ENCODE measurements around the gene ITPK1.

ITPK1 gene

DNA sequence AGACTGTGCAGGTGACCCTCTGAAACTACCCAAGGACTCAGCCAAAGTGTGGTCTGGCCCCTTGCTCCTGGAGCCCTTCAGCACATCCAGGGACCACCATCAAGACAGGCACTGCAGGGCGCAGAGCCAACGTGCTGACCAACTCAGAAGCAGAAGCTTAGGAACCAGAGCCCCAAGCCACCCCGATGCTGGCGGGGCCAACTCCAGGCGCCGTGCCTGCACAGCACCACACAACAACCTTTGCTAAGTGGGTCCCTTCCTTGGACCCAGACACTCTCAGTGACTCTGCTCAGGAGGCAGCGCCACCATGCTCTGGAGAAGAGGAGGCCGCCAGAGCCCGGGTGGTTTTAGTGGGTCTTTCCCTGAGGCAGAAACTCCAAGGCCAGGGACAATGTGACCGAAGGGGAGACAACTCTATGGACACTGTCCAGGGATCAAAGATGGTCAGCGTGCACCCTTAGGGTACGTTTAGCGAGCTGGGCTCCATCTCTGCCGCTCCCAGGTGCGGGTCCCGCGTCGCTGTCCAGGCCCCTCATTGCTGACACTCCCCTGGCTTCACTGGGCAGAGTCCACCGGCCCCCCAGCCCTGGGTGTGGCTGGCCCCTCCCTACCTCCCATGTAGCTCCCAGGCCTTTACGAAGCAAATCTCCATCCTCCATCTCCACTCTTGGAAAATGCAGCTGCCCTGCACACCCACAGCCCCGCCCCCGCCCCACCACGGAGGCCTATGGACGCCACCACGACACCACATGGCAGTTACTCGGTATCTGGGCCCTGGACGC, 176.6 kb downstream of the ITPK1 start:
- DNase-seq (ENCODE audit: low read depth in 2 of 3, low spot score in 1 of 3), result no peak

DNA sequence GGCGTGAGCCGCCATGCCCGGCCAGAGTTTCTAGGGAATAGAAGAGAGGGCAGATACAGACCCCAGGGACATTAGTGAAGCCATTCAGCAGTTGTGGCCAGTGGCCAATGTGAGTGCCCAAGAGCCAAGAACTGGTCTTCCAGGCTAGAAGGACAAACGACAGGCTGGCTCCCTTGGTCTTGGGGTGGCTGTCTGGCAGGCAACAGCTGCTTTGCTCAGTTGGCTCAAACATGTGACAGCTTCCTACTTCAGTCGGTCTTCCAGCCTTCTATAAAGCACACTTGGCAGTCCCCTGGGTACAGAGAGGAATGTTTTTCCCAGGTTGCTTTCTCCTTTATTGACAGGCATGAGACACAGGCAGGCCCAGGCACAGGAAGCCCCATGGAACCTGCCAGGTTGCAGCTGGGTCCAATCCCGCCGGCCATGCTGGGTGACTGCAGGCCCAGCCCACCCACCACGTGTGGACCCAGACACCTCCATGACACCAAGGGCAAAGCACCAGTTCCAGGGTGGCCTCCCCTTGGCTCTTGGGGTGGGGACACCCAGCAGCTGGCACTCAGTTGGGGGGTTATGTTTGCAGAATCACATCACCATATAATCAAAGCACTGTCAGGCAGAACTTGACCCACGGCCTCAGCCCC, 177.4 kb downstream of the ITPK1 start:
- DNase-seq (ENCODE audit: low read depth in 2 of 3, low spot score in 1 of 3), result no peak

- DNase-seq (ENCODE audit: low read depth in 2 of 3, low spot score in 1 of 3), result no peak
Observed at GRCh38 chr14:92937051-92937937, 178.4 kb downstream of the ITPK1 start.

DNA sequence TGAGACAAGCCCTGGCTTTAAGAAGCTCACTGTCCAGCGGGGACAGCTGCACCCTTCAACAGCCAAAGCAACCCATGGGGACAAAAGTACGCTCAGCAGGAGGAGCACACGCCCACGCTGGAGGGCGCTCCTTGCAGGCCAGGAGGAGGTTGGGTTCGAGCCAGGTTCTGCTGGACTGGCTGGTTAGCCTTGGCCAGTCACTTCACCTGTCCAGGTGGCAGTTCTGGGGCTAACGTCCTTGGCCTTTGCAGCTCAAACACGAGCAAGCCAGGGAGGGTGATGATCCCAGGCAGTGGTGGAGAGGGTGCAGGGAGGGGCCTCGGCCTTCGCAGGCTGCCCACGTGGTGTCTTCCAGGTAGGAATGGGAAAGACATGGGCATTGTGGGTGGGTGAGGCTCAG, 179.6 kb downstream of the ITPK1 start:
- DNase-seq (ENCODE audit: low read depth in 2 of 3, low spot score in 1 of 3), result no peak

DNA sequence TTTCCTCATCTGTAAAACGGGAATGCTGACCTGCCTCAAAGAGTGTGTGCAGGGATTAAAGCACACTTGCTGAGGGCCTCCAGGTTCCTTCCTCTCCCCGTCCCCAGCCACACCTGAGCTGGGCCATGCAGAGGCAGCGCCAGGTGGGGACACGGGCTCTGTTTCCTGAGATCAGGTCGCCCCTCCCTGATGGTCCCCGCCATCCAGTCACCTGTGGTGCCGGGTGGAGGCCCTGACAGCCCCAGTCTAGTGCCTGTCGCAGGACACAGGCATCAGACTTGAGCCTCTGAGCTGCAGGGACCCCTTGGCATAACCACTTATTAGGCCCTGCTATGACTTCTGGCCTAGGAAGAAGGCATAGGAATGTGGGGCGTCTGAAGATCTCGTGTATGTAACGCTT, 180.3 kb downstream of the ITPK1 start:
- DNase-seq (ENCODE audit: low read depth in 2 of 3, low spot score in 1 of 3), result no peak

- DNase-seq (ENCODE audit: low read depth in 2 of 3, low spot score in 1 of 3), result no peak
Observed at GRCh38 chr14:92934196-92935085, 181.3 kb downstream of the ITPK1 start.

DNA sequence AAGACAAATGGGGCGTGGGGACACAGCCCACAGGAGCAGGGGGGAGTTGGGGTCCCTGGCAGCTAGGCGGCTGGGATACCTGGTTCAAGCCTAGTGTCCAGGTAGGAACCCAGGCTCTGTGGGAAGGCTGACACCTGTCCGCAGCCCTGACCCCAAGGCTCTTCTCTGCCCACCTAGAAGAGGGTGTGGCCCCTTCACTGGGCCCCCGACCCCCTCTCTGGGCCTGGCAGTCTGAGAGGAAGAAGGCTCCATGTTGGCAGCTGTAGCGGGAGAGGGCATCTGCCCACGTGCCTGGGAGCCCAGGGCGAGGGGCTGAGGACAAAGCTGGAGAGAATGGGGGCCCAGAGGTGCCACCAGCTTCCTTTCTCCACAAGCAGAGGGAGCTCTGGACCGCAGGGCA, 182.2 kb downstream of the ITPK1 start:
- no peak for DNase-seq (ENCODE audit: low read depth in 2 of 3, low spot score in 1 of 3)

DNA sequence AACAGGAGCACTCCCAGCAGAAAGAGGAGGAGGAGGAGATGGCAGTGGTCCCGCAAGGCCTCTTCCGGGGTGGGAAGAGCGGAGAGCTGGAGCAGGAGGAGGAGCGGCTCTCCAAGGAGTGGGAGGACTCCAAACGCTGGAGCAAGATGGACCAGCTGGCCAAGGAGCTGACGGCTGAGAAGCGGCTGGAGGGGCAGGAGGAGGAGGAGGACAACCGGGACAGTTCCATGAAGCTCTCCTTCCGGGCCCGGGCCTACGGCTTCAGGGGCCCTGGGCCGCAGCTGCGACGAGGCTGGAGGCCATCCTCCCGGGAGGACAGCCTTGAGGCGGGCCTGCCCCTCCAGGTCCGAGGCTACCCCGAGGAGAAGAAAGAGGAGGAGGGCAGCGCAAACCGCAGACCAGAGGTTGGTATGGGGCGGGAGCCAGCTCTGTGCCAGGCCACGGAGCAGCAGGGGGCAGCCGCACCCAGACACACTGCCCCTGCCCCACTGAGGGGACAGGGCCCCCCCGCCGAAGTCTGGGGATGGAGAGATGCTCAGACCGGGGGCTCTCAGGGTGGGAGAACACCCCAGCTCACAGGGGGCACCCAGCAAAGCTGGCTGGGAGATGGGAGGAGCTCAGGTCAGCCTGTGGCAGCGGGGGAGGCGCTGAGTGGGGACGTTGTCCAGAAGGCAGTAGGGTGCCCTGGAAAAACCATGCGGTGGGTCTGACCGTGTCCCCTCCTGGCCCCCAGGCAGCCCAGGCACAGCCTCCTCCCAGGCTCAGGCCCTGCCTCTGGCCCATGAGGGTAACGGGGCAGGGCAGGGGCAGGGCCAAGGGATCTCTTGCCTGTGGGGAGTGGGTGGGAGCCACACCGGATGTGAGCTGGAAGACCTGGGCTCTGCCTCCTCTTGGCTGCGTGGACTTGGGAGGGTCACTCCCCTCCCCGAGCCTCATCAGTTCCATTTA, 183.0 kb downstream of the ITPK1 start:
- no peak for DNase-seq (ENCODE audit: low read depth in 2 of 3, low spot score in 1 of 3)

- DNase-seq (ENCODE audit: low read depth in 2 of 3, low spot score in 1 of 3), result no peak
Observed at GRCh38 chr14:92931681-92932447, 183.9 kb downstream of the ITPK1 start.

DNA sequence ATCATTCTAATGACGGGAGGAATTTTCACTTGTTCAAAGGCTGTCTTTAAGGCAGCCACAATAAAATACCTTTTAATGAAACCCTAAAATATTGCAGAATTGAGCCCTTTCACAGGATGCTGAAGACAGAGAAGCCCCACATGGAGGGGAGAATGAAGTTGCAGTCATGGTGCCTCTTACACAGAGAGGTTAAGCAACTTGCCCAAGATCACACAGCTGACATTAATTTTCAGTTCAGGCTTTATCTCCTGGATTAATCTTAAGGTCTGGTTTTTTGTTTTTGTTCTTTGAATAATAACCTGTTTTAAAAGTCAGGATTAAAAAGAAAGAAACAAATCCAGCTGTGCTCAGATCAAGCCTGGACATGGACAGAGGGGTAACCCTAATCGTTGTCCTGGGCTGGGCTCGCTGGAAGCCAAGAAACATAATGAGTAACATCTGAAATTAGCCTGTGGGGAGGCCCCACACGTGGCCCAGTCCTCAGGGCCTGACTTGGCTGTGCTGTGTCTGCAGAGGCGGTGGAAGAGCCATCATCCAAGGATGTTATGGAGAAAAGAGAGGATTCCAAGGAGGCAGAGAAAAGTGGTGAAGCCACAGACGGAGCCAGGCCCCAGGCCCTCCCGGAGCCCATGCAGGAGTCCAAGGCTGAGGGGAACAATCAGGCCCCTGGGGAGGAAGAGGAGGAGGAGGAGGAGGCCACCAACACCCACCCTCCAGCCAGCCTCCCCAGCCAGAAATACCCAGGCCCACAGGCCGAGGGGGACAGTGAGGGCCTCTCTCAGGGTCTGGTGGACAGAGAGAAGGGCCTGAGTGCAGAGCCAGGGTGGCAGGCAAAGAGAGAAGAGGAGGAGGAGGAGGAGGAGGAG, 184.8 kb downstream of the ITPK1 start:
- no peak for DNase-seq (ENCODE audit: low read depth in 2 of 3, low spot score in 1 of 3)

DNA sequence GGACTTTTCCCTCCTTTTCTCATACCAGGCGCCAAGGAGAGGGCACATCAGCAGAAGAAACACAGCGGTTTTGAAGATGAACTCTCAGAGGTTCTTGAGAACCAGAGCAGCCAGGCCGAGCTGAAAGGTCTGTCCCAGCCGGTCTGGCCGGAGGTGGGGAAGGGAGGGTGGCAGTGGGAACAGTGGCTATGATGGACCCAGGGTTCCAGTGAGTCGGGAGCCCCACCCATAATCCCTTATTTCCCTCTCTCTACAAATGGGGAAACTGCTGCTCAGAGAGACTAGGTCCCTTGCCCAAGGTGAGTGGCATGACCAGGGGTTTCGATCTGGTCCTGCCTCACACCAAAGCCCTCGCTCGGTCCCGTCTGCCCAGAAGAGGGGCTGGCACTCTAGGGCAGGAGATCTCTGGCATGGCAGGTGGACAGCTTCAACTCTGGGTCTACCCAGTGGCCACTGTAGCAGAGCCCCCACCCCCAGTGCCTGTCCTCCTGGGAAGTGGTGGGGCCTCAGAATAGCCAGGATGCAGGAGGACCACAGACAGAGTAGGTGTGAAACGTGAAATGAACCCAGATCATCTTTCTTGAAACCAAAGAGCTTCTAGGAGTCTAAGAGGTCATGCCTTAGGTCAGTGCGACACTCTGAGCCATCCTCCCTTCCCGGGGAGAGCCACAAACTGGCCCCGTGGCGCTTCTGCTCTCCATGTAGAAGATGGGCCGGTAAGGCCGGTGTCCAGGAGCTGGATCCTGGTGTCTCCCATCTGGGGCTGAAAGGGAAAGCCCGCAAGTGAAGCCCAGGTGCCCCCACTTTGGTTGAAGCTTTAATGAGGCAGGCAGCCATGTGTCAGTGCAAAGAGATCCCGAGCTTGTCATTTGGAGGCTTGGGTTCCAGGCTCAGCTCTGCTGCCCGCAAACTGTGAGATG, 185.8 kb downstream of the ITPK1 start:
- DNase-seq (ENCODE audit: low read depth in 2 of 3, low spot score in 1 of 3), result no peak

DNA sequence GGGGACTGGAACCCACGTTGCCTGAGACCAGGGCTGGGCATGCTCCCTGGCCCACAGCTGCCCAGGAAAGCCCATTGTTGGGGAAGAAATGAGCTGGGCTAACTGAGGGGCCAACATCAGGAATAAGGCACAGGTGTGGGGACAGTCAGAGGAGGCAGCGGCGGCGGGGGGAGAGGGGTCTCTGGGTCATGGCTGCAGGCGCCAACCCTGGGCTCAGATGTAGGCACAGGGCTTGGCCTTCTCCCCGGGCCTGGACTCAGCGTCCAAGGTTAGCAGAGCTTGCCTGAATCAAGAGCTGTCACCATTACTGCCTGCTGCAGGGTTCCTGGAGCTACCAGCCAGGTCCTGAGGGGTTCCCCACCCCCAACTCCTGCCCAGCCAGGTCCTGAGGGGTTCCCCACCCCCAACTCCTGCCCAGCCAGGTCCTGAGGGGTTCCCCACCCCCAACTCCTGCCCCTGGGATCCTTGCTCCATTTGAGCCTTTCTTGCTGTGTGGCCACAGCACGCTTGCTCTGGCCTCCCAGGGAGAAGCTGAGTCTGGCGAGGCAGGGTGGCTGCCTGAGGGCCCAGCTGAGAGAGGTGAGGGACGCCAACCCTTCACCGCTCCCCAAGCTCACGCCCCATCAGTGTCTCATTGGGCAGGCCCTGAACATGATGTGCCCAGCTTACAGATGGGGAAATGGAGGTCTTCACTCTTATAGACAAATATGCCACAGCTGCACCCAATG, 186.6 kb downstream of the ITPK1 start:
- DNase-seq (ENCODE audit: low read depth in 2 of 3, low spot score in 1 of 3), result no peak

GRCh38 chr14:92928258-92928629, 187.5 kb downstream of the ITPK1 start:
- no peak for DNase-seq (ENCODE audit: low read depth in 2 of 3, low spot score in 1 of 3)

GRCh38 chr14:92927349-92928257, 188.1 kb downstream of the ITPK1 start:
- no peak for DNase-seq (ENCODE audit: low read depth in 2 of 3, low spot score in 1 of 3)

DNA sequence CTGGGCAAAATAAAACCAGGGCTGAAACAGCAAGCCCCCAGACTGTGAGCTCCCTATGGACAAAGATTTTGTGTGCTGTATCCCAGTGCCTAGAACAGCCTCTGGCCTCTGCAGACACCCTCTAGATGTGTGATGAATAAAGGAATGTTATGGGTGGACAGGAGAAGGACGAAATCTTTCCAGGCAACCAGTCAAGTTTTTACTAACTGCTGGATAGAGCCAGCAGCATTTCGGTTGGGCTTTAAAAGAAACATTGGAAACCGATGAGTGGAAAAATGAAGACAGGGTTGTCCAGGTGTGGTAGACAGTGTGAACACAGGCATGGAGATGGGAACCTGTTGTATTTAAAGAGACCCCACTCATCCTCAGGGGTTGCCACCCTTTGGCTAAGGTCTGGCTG, 188.8 kb downstream of the ITPK1 start:
- DNase-seq (ENCODE audit: low read depth in 2 of 3, low spot score in 1 of 3), result no peak

Measured in stimulated activated CD4-positive, alpha-beta T cell treated with anti-CD3 and anti-CD28 coated beads, Interleukin-12 subunit alpha, Interleukin-12 subunit beta, amount 100 ng/mL, for 48 hours (primary cell).